Measurements from ENCODE around the gene NDOR1.

- TF ChIP-seq CHD4 (IDR thresholded peaks at IDR 0.05; ENCODE audit: borderline replicate concordance) (no peak), POLR2A (IDR thresholded peaks at IDR 0.05; ENCODE audit: low read length) (no peak), FOXS1 (CRISPR knock-in tag; IDR thresholded peaks at IDR 0.05) (no peak), POLR2AphosphoS2 (conservative IDR thresholded peaks at IDR 0.05; ENCODE audit: low read length) (no peak), CBX8 (IDR thresholded peaks at IDR 0.05) (no peak), RCOR1 (IDR thresholded peaks at IDR 0.05; ENCODE audit: low read depth, low read length) (no peak)
- TF ChIP-seq, protein P1, sequence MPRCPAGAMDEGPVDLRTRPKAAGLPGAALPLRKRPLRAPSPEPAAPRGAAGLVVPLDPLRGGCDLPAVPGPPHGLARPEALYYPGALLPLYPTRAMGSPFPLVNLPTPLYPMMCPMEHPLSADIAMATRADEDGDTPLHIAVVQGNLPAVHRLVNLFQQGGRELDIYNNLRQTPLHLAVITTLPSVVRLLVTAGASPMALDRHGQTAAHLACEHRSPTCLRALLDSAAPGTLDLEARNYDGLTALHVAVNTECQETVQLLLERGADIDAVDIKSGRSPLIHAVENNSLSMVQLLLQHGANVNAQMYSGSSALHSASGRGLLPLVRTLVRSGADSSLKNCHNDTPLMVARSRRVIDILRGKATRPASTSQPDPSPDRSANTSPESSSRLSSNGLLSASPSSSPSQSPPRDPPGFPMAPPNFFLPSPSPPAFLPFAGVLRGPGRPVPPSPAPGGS (IDR thresholded peaks at IDR 0.05) = no peak
- TF ChIP-seq, protein P2, sequence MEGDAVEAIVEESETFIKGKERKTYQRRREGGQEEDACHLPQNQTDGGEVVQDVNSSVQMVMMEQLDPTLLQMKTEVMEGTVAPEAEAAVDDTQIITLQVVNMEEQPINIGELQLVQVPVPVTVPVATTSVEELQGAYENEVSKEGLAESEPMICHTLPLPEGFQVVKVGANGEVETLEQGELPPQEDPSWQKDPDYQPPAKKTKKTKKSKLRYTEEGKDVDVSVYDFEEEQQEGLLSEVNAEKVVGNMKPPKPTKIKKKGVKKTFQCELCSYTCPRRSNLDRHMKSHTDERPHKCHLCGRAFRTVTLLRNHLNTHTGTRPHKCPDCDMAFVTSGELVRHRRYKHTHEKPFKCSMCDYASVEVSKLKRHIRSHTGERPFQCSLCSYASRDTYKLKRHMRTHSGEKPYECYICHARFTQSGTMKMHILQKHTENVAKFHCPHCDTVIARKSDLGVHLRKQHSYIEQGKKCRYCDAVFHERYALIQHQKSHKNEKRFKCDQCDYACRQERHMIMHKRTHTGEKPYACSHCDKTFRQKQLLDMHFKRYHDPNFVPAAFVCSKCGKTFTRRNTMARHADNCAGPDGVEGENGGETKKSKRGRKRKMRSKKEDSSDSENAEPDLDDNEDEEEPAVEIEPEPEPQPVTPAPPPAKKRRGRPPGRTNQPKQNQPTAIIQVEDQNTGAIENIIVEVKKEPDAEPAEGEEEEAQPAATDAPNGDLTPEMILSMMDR (IDR thresholded peaks at IDR 0.05) = no peak
- TF ChIP-seq, protein P3, sequence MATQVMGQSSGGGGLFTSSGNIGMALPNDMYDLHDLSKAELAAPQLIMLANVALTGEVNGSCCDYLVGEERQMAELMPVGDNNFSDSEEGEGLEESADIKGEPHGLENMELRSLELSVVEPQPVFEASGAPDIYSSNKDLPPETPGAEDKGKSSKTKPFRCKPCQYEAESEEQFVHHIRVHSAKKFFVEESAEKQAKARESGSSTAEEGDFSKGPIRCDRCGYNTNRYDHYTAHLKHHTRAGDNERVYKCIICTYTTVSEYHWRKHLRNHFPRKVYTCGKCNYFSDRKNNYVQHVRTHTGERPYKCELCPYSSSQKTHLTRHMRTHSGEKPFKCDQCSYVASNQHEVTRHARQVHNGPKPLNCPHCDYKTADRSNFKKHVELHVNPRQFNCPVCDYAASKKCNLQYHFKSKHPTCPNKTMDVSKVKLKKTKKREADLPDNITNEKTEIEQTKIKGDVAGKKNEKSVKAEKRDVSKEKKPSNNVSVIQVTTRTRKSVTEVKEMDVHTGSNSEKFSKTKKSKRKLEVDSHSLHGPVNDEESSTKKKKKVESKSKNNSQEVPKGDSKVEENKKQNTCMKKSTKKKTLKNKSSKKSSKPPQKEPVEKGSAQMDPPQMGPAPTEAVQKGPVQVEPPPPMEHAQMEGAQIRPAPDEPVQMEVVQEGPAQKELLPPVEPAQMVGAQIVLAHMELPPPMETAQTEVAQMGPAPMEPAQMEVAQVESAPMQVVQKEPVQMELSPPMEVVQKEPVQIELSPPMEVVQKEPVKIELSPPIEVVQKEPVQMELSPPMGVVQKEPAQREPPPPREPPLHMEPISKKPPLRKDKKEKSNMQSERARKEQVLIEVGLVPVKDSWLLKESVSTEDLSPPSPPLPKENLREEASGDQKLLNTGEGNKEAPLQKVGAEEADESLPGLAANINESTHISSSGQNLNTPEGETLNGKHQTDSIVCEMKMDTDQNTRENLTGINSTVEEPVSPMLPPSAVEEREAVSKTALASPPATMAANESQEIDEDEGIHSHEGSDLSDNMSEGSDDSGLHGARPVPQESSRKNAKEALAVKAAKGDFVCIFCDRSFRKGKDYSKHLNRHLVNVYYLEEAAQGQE (IDR thresholded peaks at IDR 0.05) = no peak
Observed at GRCh38 chr9:137192859-137193258, 12.6 kb upstream of the NDOR1 start.
